Coronary artery (tissue), 2 donors: ENCODE data around the gene IL36RN.
"Not testable (repeated sequence)": the region's sequence is repeated elsewhere in the genome, so short reads cannot be mapped to it uniquely, and the experiment has no call there.

Experiments used
- DNase-seq: peaks from one replicate; pipeline ENCODE4 v3.0.0-alpha.2; 2017; ENCODE audit warnings: low spot score
- H3K27ac ChIP-seq, 2 donors: fragments of 200-600 bp; sonication (generic); one replicate each; pipeline ENCODE4 v1.5.1; 2016 to 2019
- H3K4me3 ChIP-seq: fragments of 200-600 bp; sonication (generic); 2 replicates; pipeline ENCODE4 v1.5.1; 2016; ENCODE audit warnings: mild to moderate bottlenecking, moderate library complexity
- TF ChIP-seq, protein P1 (sequence below): fragments of 200-600 bp; sonication (generic); IDR thresholded peaks from one replicate; pipeline ENCODE4 v1.5.1; 2019; ENCODE audit warnings: antibody characterized with exemption

Gene IL36RN

DNA sequence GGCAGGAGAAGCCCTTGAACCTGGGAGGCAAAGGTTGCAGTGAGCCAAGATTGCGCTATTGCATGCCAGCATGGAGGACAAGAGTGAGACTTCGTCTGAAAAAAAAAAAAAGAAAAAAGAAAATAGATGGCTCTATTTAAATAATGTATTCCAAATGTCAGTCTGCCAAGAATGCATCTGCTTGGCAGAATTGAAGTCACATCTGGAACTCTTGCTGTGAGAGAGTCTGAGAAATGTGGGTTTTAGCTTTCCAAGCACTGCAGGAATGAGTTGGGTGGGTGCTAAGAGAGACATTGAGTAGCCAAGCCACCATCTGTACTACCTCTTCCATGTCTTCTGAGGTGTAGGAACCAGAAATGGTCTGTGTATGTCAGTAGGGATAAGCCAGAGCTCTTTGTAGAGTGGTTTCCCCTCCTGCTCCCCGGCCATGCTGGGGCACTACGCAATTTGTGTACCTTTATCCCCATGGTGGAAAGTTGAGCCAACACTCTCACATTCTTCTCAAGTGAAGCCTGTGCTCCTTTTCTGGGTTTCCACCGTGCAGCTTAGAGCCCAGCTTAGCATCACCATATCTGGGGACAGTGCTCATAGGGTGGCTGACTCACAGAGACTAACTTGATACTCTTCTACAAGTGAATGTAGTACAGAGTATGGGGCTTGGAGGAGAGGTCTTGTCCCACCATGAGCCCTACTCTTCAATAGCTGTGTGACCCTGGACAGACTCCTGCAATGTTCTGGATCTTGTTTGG is 34.0 kb downstream of the IL36RN start:
- no peak overlapping the region for H3K27ac ChIP-seq
- no peak for DNase-seq
- no peak overlapping the region for H3K4me3 ChIP-seq
- TF ChIP-seq, protein P1, sequence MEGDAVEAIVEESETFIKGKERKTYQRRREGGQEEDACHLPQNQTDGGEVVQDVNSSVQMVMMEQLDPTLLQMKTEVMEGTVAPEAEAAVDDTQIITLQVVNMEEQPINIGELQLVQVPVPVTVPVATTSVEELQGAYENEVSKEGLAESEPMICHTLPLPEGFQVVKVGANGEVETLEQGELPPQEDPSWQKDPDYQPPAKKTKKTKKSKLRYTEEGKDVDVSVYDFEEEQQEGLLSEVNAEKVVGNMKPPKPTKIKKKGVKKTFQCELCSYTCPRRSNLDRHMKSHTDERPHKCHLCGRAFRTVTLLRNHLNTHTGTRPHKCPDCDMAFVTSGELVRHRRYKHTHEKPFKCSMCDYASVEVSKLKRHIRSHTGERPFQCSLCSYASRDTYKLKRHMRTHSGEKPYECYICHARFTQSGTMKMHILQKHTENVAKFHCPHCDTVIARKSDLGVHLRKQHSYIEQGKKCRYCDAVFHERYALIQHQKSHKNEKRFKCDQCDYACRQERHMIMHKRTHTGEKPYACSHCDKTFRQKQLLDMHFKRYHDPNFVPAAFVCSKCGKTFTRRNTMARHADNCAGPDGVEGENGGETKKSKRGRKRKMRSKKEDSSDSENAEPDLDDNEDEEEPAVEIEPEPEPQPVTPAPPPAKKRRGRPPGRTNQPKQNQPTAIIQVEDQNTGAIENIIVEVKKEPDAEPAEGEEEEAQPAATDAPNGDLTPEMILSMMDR, result no peak

DNA sequence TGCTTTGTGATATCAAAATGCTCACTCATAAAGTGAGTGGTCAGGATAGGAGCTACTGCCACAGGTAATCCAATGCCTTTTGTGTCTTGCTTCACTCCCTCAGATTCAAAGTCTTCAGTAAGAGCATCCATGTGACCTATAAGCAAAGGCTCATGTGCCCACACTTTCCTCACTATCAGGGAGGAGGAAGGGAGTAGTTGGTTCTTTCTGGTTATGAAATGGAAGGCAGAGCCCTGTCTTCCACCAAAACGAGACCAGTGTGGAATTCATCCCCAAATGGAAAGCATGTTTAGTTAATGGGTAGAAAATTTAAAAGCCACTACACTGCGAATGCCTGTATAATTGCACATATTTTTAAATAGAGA is 34.6 kb downstream of the IL36RN start:
- TF ChIP-seq, protein P1, result no peak
- DNase-seq, result no peak
- no peak overlapping the region for H3K4me3 ChIP-seq
- H3K27ac ChIP-seq, result no peak overlapping the region

DNA sequence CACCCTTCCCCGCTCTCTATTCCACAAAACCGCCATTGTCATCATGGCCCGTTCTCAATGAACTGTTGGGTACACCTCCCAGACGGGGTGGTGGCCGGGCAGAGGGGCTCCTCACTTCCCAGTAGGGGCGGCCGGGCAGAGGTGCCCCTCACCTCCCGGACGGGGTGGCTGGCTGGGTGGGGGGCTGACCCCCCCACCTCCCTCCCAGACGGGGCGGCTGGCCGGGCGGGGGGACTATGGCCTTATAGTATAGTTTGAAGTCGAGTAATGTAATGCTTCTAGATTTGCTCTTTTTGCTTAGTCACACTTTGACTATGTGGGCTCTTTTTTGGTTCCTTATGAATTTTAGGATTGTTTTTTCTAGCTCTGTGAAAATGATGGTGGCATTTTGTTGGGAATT is 37.3 kb downstream of the IL36RN start:
- DNase-seq, H3K27ac ChIP-seq, H3K4me3 ChIP-seq: not testable (repeated sequence)

DNA sequence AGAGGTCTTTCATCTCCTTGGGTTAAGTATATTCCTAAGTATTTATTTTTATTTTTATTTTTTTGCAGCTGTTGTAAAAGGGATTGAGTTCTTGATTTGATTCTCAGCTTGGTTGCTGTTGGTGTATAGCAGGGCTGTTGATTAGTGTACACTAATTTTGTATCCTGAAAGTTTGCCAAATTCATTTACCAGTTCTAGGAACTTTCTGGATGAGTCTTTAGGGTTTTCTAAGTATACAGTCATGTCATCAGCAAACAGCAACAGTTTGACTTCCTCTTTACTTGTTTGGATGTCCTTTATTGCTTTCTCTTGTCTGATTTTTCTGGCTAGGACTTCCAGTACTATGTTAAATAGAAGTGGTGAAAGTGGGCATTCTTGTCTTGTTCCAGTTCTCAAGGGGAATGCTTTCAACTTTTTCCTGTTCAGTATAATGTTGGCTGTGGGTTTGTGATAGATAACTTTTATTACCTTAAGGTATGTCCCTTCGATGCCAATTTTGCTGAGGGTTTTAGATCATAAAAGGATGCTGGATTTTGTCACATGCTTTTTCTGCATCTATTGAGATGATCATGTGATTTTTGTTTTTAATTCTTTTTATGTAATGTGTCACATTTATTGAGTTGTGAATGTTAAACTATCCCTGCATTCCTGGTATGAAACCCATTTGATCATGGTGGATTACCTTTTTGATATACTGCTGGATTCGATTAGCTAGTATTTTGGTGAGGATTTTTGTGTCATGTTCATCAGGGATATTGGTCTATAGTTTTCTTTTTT is 38.0 kb downstream of the IL36RN start:
- not testable (repeated sequence) for H3K4me3 ChIP-seq, DNase-seq, H3K27ac ChIP-seq

DNA sequence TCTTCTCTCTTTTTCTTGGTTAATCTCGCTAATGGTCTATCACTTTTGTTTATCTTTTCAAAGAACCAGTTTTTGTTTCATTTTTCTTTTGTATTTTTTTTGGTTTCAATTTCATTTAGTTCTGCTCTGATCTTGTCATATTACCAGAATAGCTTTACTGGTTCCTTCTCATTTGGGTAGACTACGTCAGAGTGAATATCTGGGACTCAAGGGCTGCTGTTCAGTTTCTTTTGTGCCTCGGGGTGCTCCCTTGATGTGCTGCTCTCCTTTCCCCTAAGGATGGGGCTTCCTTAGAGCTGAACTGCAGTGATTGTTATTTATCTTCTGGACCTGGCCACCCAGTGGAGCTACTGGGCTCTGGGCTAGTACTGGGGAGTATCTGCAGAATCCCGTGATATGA is 39.0 kb downstream of the IL36RN start:
- no peak for DNase-seq
- Histone ChIP-seq H3K4me3 (no peak overlapping the region), H3K27ac (no peak overlapping the region)
- TF ChIP-seq, protein P1, result no peak

DNA sequence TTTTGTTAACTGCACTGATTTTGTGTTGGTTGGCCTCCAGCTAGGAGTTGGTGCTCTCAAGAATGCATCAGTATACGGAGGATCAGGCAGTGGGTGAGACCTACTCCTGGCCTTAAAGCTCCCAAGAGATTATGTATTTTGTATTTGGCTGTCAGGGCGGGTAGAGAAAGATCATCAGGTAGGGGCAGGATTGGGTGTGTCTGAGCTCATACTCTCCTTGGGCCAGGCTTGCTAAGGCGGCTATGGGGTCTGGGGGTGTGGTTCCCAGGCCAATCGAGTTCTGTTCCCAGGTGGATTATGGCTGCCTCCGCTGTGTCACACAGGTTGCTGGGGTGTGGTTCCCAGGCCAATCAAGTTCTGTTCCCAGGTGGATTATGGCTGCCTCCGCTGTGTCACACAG is 39.5 kb downstream of the IL36RN start:
- no peak overlapping the region for H3K4me3 ChIP-seq
- DNase-seq, result no peak
- TF ChIP-seq, protein P1, result no peak
- H3K27ac ChIP-seq, result no peak overlapping the region

DNA sequence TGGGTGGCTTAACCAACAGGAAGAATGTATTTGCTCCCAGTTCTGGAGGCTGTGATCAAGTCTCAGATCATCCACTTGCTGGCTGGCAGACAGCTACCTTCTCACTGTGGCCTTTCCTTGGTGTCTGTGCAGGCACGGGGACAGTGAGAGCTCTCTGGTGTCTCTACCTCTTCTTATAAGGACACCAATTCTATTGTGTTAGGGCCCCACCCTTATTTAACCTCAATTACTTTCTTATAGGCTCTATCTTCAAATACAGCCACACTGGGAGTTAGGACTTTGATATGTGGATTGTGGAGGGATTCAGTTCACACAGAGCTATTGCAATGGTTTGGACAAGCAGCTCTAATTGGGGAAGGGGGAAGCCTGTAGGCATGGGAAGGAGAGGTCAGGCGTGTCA is 43.1 kb downstream of the IL36RN start:
- no peak for DNase-seq
- H3K27ac ChIP-seq, result no peak overlapping the region
- TF ChIP-seq, protein P1, result no peak
- no peak overlapping the region for H3K4me3 ChIP-seq

DNA sequence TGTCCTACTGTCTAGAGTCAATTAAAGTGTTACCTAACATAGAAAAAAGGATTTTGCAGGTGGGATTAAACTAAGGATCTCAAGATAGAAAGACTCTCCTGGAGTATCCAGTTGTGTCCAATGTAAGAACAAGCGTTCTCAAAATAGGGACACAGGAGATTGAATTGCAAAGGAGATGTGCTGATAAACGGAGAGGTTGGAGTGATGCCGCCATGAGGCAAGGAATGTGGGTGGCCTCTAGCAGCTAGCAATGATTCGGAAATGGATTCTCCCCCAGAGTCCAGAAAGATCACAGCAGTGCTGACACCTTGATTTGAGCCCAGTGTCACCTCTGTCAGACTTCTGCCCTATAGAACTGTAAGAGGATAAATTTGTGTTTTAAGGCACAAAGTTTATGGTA is 44.3 kb downstream of the IL36RN start:
- H3K4me3 ChIP-seq, result no peak overlapping the region
- no peak overlapping the region for H3K27ac ChIP-seq
- TF ChIP-seq, protein P1, result no peak
- no peak for DNase-seq
